ENCODE results near the gene AGAP1. TPM values are rescaled to one million over a fixed set of nuclear protein-coding genes. Genes with fewer than 3 reads are reported as not detected.

Gene AGAP1
- polyA plus RNA-seq, 1 donor from 2014 or later: 17.4 TPM

DNA sequence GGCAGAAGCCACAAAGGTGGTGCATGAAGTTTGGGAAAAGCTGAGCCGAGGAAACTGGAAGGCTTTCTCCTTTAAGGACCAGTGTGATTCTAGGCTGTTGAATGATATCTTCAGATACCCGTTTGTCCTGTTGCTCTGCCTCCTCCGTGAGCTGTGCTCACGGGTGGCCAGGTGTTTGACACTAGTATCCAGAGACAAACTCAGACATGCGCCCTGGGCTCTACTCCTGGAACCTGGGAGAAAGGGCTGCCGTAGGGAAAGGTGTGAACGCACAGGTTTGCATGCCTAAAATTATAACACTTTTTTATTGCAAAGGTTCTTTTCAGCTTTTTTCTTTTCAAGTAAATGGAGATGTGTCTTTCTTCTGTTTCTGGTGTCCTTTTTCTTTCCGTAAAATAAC is 81.6 kb downstream of the AGAP1 start:
- Histone ChIP-seq H2AFZ (ENCODE audit: low read depth, low read length) (no peak overlapping the region), H3K4me3 (ENCODE audit: low read length) (no peak overlapping the region), H3K9me2 (ENCODE audit: insufficient read depth, low read length) (no peaks in the 10 kb centered on the region), H3F3A (ENCODE audit: insufficient read depth, low read length, poor library complexity, severe bottlenecking) (no peaks in the 10 kb centered on the region), H3K4me2 (ENCODE audit: low read length) (no peak overlapping the region), H3K27ac (ENCODE audit: low read length) (no peak overlapping the region), H3K9ac (ENCODE audit: low read length) (no peak overlapping the region), H3K27me3 (ENCODE audit: insufficient read depth, low read depth, low read length) (no peaks in the 10 kb centered on the region), H3K36me3 (ENCODE audit: insufficient read depth, low read length) (no peaks in the 10 kb centered on the region), H3K9me3 (ENCODE audit: low read length) (no peaks in the 10 kb centered on the region), H3K79me2 (replicated peaks; ENCODE audit: insufficient read depth, low read length) (peaks cover 5% of the 10 kb centered on the region), H4K20me1 (ENCODE audit: insufficient read depth) (no peaks in the 10 kb centered on the region)
- TF ChIP-seq EP300 (conservative IDR thresholded peaks at IDR 0.05; ENCODE audit: poor library complexity, severe bottlenecking) (no peak), TAF1 (IDR thresholded peaks at IDR 0.05; ENCODE audit: low read depth) (no peak), EZH2 (IDR thresholded peaks at IDR 0.05; ENCODE audit: borderline replicate concordance, insufficient read depth, low read length, poor library complexity, severe bottlenecking) (no peak), MXI1 (conservative IDR thresholded peaks at IDR 0.05; ENCODE audit: poor library complexity, severe bottlenecking) (no peak), RAD21 (conservative IDR thresholded peaks at IDR 0.05) (no peak), POLR2AphosphoS5 (IDR thresholded peaks at IDR 0.05) (no peak), SMC3 (conservative IDR thresholded peaks at IDR 0.05; ENCODE audit: poor library complexity) (no peak)
- TF ChIP-seq, protein P1, sequence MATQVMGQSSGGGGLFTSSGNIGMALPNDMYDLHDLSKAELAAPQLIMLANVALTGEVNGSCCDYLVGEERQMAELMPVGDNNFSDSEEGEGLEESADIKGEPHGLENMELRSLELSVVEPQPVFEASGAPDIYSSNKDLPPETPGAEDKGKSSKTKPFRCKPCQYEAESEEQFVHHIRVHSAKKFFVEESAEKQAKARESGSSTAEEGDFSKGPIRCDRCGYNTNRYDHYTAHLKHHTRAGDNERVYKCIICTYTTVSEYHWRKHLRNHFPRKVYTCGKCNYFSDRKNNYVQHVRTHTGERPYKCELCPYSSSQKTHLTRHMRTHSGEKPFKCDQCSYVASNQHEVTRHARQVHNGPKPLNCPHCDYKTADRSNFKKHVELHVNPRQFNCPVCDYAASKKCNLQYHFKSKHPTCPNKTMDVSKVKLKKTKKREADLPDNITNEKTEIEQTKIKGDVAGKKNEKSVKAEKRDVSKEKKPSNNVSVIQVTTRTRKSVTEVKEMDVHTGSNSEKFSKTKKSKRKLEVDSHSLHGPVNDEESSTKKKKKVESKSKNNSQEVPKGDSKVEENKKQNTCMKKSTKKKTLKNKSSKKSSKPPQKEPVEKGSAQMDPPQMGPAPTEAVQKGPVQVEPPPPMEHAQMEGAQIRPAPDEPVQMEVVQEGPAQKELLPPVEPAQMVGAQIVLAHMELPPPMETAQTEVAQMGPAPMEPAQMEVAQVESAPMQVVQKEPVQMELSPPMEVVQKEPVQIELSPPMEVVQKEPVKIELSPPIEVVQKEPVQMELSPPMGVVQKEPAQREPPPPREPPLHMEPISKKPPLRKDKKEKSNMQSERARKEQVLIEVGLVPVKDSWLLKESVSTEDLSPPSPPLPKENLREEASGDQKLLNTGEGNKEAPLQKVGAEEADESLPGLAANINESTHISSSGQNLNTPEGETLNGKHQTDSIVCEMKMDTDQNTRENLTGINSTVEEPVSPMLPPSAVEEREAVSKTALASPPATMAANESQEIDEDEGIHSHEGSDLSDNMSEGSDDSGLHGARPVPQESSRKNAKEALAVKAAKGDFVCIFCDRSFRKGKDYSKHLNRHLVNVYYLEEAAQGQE (IDR thresholded peaks at IDR 0.05; ENCODE audit: borderline replicate concordance): no peak
- TF ChIP-seq, protein P2, sequence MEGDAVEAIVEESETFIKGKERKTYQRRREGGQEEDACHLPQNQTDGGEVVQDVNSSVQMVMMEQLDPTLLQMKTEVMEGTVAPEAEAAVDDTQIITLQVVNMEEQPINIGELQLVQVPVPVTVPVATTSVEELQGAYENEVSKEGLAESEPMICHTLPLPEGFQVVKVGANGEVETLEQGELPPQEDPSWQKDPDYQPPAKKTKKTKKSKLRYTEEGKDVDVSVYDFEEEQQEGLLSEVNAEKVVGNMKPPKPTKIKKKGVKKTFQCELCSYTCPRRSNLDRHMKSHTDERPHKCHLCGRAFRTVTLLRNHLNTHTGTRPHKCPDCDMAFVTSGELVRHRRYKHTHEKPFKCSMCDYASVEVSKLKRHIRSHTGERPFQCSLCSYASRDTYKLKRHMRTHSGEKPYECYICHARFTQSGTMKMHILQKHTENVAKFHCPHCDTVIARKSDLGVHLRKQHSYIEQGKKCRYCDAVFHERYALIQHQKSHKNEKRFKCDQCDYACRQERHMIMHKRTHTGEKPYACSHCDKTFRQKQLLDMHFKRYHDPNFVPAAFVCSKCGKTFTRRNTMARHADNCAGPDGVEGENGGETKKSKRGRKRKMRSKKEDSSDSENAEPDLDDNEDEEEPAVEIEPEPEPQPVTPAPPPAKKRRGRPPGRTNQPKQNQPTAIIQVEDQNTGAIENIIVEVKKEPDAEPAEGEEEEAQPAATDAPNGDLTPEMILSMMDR (IDR thresholded peaks at IDR 0.05; ENCODE audit: poor library complexity, severe bottlenecking): no peak

DNA sequence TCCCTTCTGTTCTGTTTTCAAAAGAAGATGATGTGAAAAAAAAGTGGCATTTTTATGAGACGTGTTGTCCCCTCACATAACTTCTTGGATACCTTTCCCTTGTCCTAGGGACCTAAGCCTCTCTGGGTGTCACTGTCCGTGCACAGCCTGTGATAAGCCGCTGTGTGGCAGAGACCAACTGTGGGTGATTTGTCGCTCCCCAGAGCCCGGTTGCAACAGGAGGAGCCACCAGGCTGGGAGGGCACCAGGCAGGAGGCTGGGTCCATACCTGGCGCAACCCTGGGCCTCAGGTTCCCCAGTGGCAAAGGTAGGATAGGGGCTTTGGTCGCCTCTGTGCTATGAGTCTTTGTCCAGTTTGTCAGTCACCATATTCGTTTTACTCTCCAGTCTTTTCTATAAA is 82.1 kb downstream of the AGAP1 start:
- no peak overlapping the region for H3K4me2 ChIP-seq (ENCODE audit: low read length)
- peaks cover 5% of the 10 kb centered on the region for H3K79me2 ChIP-seq (replicated peaks; ENCODE audit: insufficient read depth, low read length)
- no peaks in the 10 kb centered on the region for H3K9me2 ChIP-seq (ENCODE audit: insufficient read depth, low read length)
- H3F3A ChIP-seq (ENCODE audit: insufficient read depth, low read length, poor library complexity, severe bottlenecking): no peaks in the 10 kb centered on the region
- no peak overlapping the region for H3K4me3 ChIP-seq (ENCODE audit: low read length)
- TF ChIP-seq EP300 (conservative IDR thresholded peaks at IDR 0.05; ENCODE audit: poor library complexity, severe bottlenecking): no peak
- no peak for TF ChIP-seq TAF1 (IDR thresholded peaks at IDR 0.05; ENCODE audit: low read depth)
- TF ChIP-seq, protein P2 (IDR thresholded peaks at IDR 0.05; ENCODE audit: poor library complexity, severe bottlenecking): no peak
- no peak for TF ChIP-seq POLR2AphosphoS5 (IDR thresholded peaks at IDR 0.05)
- no peak for TF ChIP-seq RAD21 (conservative IDR thresholded peaks at IDR 0.05)
- no peak for TF ChIP-seq SMC3 (conservative IDR thresholded peaks at IDR 0.05; ENCODE audit: poor library complexity)
- TF ChIP-seq EZH2 (IDR thresholded peaks at IDR 0.05; ENCODE audit: borderline replicate concordance, insufficient read depth, low read length, poor library complexity, severe bottlenecking): no peak
- H4K20me1 ChIP-seq (ENCODE audit: insufficient read depth): no peaks in the 10 kb centered on the region
- H3K27me3 ChIP-seq (ENCODE audit: insufficient read depth, low read depth, low read length): no peaks in the 10 kb centered on the region
- H3K36me3 ChIP-seq (ENCODE audit: insufficient read depth, low read length): no peaks in the 10 kb centered on the region
- H3K9ac ChIP-seq (ENCODE audit: low read length): no peak overlapping the region
- no peak overlapping the region for H2AFZ ChIP-seq (ENCODE audit: low read depth, low read length)
- no peak overlapping the region for H3K27ac ChIP-seq (ENCODE audit: low read length)
- H3K9me3 ChIP-seq (ENCODE audit: low read length): no peaks in the 10 kb centered on the region

Data from neural cell (in vitro differentiated cells).